ENCODE data around the gene NELL2.

DNA sequence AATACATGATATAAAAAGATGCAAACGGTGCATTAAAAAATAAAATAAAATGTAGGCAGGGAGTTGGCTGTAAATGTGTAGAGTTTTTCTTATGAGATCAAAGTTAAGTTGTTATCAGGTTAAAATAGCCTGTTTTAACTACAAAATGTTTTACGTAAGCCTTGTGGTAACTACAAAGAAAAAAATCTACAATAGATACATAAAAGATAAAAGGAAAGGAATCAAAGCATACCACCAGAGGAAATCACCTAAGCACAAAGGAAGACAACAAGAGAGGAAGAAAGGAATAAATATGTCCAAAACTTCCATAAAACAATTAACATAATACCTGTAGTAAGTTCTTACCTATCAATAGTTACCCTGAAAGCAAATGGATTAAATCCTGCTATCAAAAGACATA lies 12.2 kb downstream of the NELL2 start:
- TF ChIP-seq CTCF (IDR thresholded peaks at IDR 0.05 in 2 of 3, conservative IDR thresholded peaks at IDR 0.05 in 1 of 3; ENCODE audit: borderline replicate concordance in 1 of 3, insufficient read depth in 1 of 3, low read depth in 2 of 3, low read length in 2 of 3) (no peak), POLR2A (IDR thresholded peaks at IDR 0.05; ENCODE audit: borderline replicate concordance, extremely low read depth, insufficient read depth, insufficient read length) (no peak), POLR2AphosphoS5 (IDR thresholded peaks at IDR 0.05; ENCODE audit: low read depth, low read length) (no peak), EZH2 (IDR thresholded peaks at IDR 0.05) (no peak), CEBPB (IDR thresholded peaks at IDR 0.05; ENCODE audit: low read depth) (no peak), JUND (IDR thresholded peaks at IDR 0.05) (no peak), EZH2phosphoT487 (IDR thresholded peaks at IDR 0.05; ENCODE audit: borderline replicate concordance) (no peak)

Measured in HCT116 (cell line).